ENCODE data around the gene SEMA6A. TPM values are rescaled to one million over a fixed set of nuclear protein-coding genes. Genes with fewer than 3 reads are reported as not detected.
A peak's percentile ranks its signal among the peaks of the same experiment; 100 is the strongest.

Gene SEMA6A
- polyA plus RNA-seq, result 0.53 to 0.84 TPM (median 0.68 TPM) in 3 replicates
- polyA plus RNA-seq (2011; ENCODE audit: low read depth), result 0.32 TPM
- polyA plus RNA-seq (2011; cell fraction: cytosol; rRNA removed), result 0.31 and 0.43 TPM in 2 replicates
- polyA plus RNA-seq (2011; cell fraction: nucleus; rRNA removed), result 2.8 and 3.4 TPM in 2 replicates
- polyA plus RNA-seq (2012; ENCODE audit: low replicate concordance), result 0.73 and 1.1 TPM in 2 replicates
- polyA minus RNA-seq, result 1.0 to 7.9 TPM (median 1.8 TPM) in 3 replicates
- polyA minus RNA-seq (2011; cell fraction: cytosol; rRNA and poly(A)+ RNA removed), result 1.5 TPM
- 5.5 and 6.9 TPM in 2 replicates for polyA minus RNA-seq (2011; cell fraction: nucleus; rRNA and poly(A)+ RNA removed)

GRCh38 chr5:116574367-116575325 lies at the start of gene SEMA6A:
TSS of gene SEMA6A (minus strand) at chr5:116574823. CDS start at chr5:116504944, 69,879 bp downstream.
- peak within 1 kb of the TSS; percentile 60 for H3K27ac ChIP-seq (ENCODE audit: control insufficient read depth, insufficient read depth, low read length)
- H3K9ac ChIP-seq (ENCODE audit: control insufficient read depth, extremely low read depth, insufficient read depth, low read length), result peak within 1 kb of the TSS; percentile 76
- H3K27me3 ChIP-seq (ENCODE audit: control insufficient read depth, extremely low read depth, insufficient read depth, low read length), result peaks cover 37% of the 10 kb centered on the region

GRCh38 chr5:116622375-116623050 lies 47.9 kb upstream of the SEMA6A start:
- no peaks in the 10 kb centered on the region for H3K9me3 ChIP-seq (ENCODE audit: control insufficient read depth, low read depth, low read length)
- H3K4me3 ChIP-seq (ENCODE audit: control insufficient read depth in 2 of 3, extremely low read depth in 1 of 3, insufficient read depth in 2 of 3, low read depth in 1 of 3, low read length in 3 of 3), result no peak overlapping the region
- TF ChIP-seq CTCF (optimal IDR thresholded peaks at IDR 0.05 in 1 of 3, IDR thresholded peaks at IDR 0.05 in 1 of 3, conservative IDR thresholded peaks at IDR 0.05 in 1 of 3; ENCODE audit: extremely low read depth in 1 of 3, insufficient read depth in 2 of 3, low read length in 3 of 3), result no peak
- no peak for TF ChIP-seq EZH2 (IDR thresholded peaks at IDR 0.05; ENCODE audit: low read length)
- no peaks in the 10 kb centered on the region for H3K79me2 ChIP-seq (ENCODE audit: control insufficient read depth, insufficient read depth, low read length)
- no peak overlapping the region for H3K4me2 ChIP-seq (ENCODE audit: control insufficient read depth, extremely low read depth, insufficient read depth, low read depth, low read length)
- H2AFZ ChIP-seq (ENCODE audit: control insufficient read depth, low read length), result no peak overlapping the region
- no peak overlapping the region for H3K27ac ChIP-seq (ENCODE audit: control insufficient read depth, insufficient read depth, low read length)
- FAIRE-seq (no peak), DNase-seq (ENCODE audit: low read depth, low spot score) (no peak)
- no peaks in the 10 kb centered on the region for H3K27me3 ChIP-seq (ENCODE audit: control insufficient read depth, extremely low read depth, insufficient read depth, low read length)
- dilution Hi-C loops (cut with MboI; ENCODE audit: extremely low pct_ligation_motif_present, low sequenced_read_pairs), result no loop called here
- no peak overlapping the region for H3K9ac ChIP-seq (ENCODE audit: control insufficient read depth, extremely low read depth, insufficient read depth, low read length)
- no peaks in the 10 kb centered on the region for H4K20me1 ChIP-seq (ENCODE audit: control insufficient read depth, extremely low read depth, insufficient read depth, low read length)
- H3K4me1 ChIP-seq (ENCODE audit: control insufficient read depth, extremely low read depth, insufficient read depth, low read length), result no peaks in the 10 kb centered on the region
- H3K36me3 ChIP-seq (ENCODE audit: control insufficient read depth in 2 of 2, extremely low read depth in 1 of 2, insufficient read depth in 2 of 2, low read length in 2 of 2), result no peaks in the 10 kb centered on the region
- no peaks in the 10 kb centered on the region for H3K9me1 ChIP-seq (ENCODE audit: control insufficient read depth, extremely low read depth, insufficient read depth, low read length)

More at GRCh38 chr5:116574367-116575325, at the start of gene SEMA6A:
- Histone ChIP-seq H3K79me2 (ENCODE audit: control insufficient read depth, insufficient read depth, low read length) (no peaks in the 10 kb centered on the region), H3K4me3 (ENCODE audit: control insufficient read depth in 2 of 3, extremely low read depth in 1 of 3, insufficient read depth in 2 of 3, low read depth in 1 of 3, low read length in 3 of 3) (peak within 1 kb of the TSS; percentile 44 to 85 (median 82)), H3K9me3 (ENCODE audit: control insufficient read depth, low read depth, low read length) (no peaks in the 10 kb centered on the region), H3K4me1 (ENCODE audit: control insufficient read depth, extremely low read depth, insufficient read depth, low read length) (peaks cover 11% of the 10 kb centered on the region), H2AFZ (ENCODE audit: control insufficient read depth, low read length) (peak within 1 kb of the TSS; percentile 90), H3K9me1 (ENCODE audit: control insufficient read depth, extremely low read depth, insufficient read depth, low read length) (no peaks in the 10 kb centered on the region), H4K20me1 (ENCODE audit: control insufficient read depth, extremely low read depth, insufficient read depth, low read length) (no peaks in the 10 kb centered on the region), H3K4me2 (ENCODE audit: control insufficient read depth, extremely low read depth, insufficient read depth, low read depth, low read length) (peak within 1 kb of the TSS; percentile 100), H3K36me3 (ENCODE audit: control insufficient read depth in 2 of 2, extremely low read depth in 1 of 2, insufficient read depth in 2 of 2, low read length in 2 of 2) (no peaks in the 10 kb centered on the region)
- dilution Hi-C loops (cut with MboI; ENCODE audit: extremely low pct_ligation_motif_present, low sequenced_read_pairs), result no loop called here
- TF ChIP-seq EZH2 (IDR thresholded peaks at IDR 0.05; ENCODE audit: low read length) (no peak), CTCF (optimal IDR thresholded peaks at IDR 0.05 in 1 of 3, IDR thresholded peaks at IDR 0.05 in 1 of 3, conservative IDR thresholded peaks at IDR 0.05 in 1 of 3; ENCODE audit: extremely low read depth in 1 of 3, insufficient read depth in 2 of 3, low read length in 3 of 3) (peak in 1 of 3 experiments; percentile 30)
- DNase-seq (ENCODE audit: low read depth, low spot score), result peak; percentile 62
- FAIRE-seq, result peak; percentile 5
